OCI-LY1 (cell line): ENCODE data around the gene PRPF19.

Experiments used
- H2AFZ ChIP-seq: fragments of 200-600 bp; sonication (generic), shearing (Covaris generic); 2 replicates; pipeline ENCODE4 v1.6.0; 2014; ENCODE audit warnings: antibody characterized with exemption, mild to moderate bottlenecking, low read length
- H3F3A ChIP-seq: fragments of 200-600 bp; sonication (generic), shearing (Covaris generic); 2 replicates; pipeline ENCODE4 v1.6.0; 2014; ENCODE audit warnings: mild to moderate bottlenecking, antibody characterized with exemption, low read length, moderate library complexity; ENCODE audit not compliant: insufficient read depth
- H3K27ac ChIP-seq: fragments of 200-600 bp; sonication (generic); 2 replicates; pipeline ENCODE4 v1.5.1; 2014; ENCODE audit warnings: low read length, mixed run types, mild to moderate bottlenecking, low read depth; ENCODE audit not compliant: poor library complexity, severe bottlenecking
- H3K27me3 ChIP-seq: fragments of 200-600 bp; sonication (generic); 2 replicates; pipeline ENCODE4 v1.6.0; 2014; ENCODE audit warnings: antibody characterized with exemption, mild to moderate bottlenecking, low read length, moderate library complexity; ENCODE audit not compliant: insufficient read depth
- H3K36me3 ChIP-seq: fragments of 200-600 bp; sonication (generic); 2 replicates; pipeline ENCODE4 v1.6.1; 2014; ENCODE audit warnings: mild to moderate bottlenecking, antibody characterized with exemption, low read length, moderate library complexity, mixed read lengths; ENCODE audit not compliant: insufficient read depth
- H3K4me1 ChIP-seq: fragments of 200-600 bp; sonication (generic); 2 replicates; pipeline ENCODE4 v1.5.1; 2014; ENCODE audit warnings: mild to moderate bottlenecking, low read length, moderate library complexity; ENCODE audit not compliant: insufficient read depth, severe bottlenecking
- H3K4me2 ChIP-seq: fragments of 200-600 bp; sonication (generic), shearing (Covaris generic); 2 replicates; pipeline ENCODE4 v1.6.1; 2014; ENCODE audit warnings: low read length
- H3K4me3 ChIP-seq: fragments of 200-600 bp; sonication (generic); 2 replicates; pipeline ENCODE4 v1.5.1; 2014; ENCODE audit warnings: low read length, low read depth, mild to moderate bottlenecking, mixed read lengths; ENCODE audit not compliant: poor library complexity, severe bottlenecking
- H3K79me2 ChIP-seq: fragments of 200-600 bp; shearing (Covaris generic); 2 replicates; pipeline ENCODE4 v1.6.1; 2016; ENCODE audit warnings: mixed run types, low read length, mixed read lengths; ENCODE audit not compliant: insufficient read depth
- H3K9ac ChIP-seq: fragments of 200-600 bp; sonication (generic), shearing (Covaris generic); 2 replicates; pipeline ENCODE4 v1.6.1; 2014; ENCODE audit warnings: mild to moderate bottlenecking, low read length, mixed read lengths
- H3K9me2 ChIP-seq: fragments of 200-600 bp; sonication (generic), shearing (Covaris generic); 2 replicates; pipeline ENCODE4 v1.6.1; 2014; ENCODE audit warnings: low read depth, mild to moderate bottlenecking, low read length, mixed read lengths
- H3K9me3 ChIP-seq: fragments of 200-600 bp; shearing (Covaris generic); 2 replicates; pipeline ENCODE4 v1.6.1; 2014; ENCODE audit warnings: low read length, mixed read lengths
- H4K20me1 ChIP-seq: fragments of 200-600 bp; sonication (generic), shearing (Covaris generic); 2 replicates; pipeline ENCODE4 v1.6.0; 2016; ENCODE audit warnings: mild to moderate bottlenecking, low read length; ENCODE audit not compliant: insufficient read depth
- CTCF ChIP-seq: fragments of 200-600 bp; sonication (generic), shearing (Covaris generic); IDR thresholded peaks from 2 replicates; pipeline ENCODE4 v1.5.1; 2017; ENCODE audit warnings: mild to moderate bottlenecking, antibody characterized with exemption, low read length, moderate library complexity, mixed read lengths
- EZH2 ChIP-seq: fragments of 200-600 bp; sonication (generic), shearing (Covaris generic); IDR thresholded peaks from 2 replicates; pipeline ENCODE4 v1.8.0; 2017; ENCODE audit warnings: borderline replicate concordance, mixed run types, mild to moderate bottlenecking, antibody characterized with exemption, low read length, moderate library complexity, mixed read lengths

Gene PRPF19

GRCh38 chr11:60939301-60939700, 32.9 kb upstream of the PRPF19 start:
- no peaks in the 10 kb centered on the region for H3K79me2 ChIP-seq
- H3K27ac ChIP-seq = no peak overlapping the region
- no peak overlapping the region for H3K4me3 ChIP-seq
- no peaks in the 10 kb centered on the region for H3K9me3 ChIP-seq
- H2AFZ ChIP-seq = no peak overlapping the region
- peaks cover 12% of the 10 kb centered on the region; the same call in 1 of the 2 replicates for H3K27me3 ChIP-seq
- no peak overlapping the region for H3K9ac ChIP-seq
- H3K36me3 ChIP-seq = no peaks in the 10 kb centered on the region
- no peaks in the 10 kb centered on the region for H3K9me2 ChIP-seq
- no peak overlapping the region for H3K4me2 ChIP-seq
- TF ChIP-seq EZH2 (no peak), CTCF (no peak)
- H3K4me1 ChIP-seq = peaks cover 9% of the 10 kb centered on the region
- H3F3A ChIP-seq = no peaks in the 10 kb centered on the region
- no peaks in the 10 kb centered on the region for H4K20me1 ChIP-seq

GRCh38 chr11:60938500-60938899, 32.1 kb upstream of the PRPF19 start:
- Histone ChIP-seq H2AFZ (no peak overlapping the region), H3K9ac (no peak overlapping the region), H3K79me2 (no peaks in the 10 kb centered on the region), H3K4me1 (peaks cover 17% of the 10 kb centered on the region), H3F3A (no peaks in the 10 kb centered on the region), H3K27ac (no peak overlapping the region), H3K36me3 (no peaks in the 10 kb centered on the region), H4K20me1 (no peaks in the 10 kb centered on the region), H3K4me2 (no peak overlapping the region), H3K9me2 (no peaks in the 10 kb centered on the region), H3K27me3 (peaks cover 6% of the 10 kb centered on the region; the same call in 1 of the 2 replicates), H3K9me3 (no peaks in the 10 kb centered on the region), H3K4me3 (no peak overlapping the region)
- TF ChIP-seq EZH2 = no peak
- TF ChIP-seq CTCF = no peak

GRCh38 chr11:60937811-60938210, 31.4 kb upstream of the PRPF19 start:
- no peaks in the 10 kb centered on the region for H3K79me2 ChIP-seq
- no peaks in the 10 kb centered on the region for H3K27me3 ChIP-seq
- TF ChIP-seq CTCF = no peak
- no peak for TF ChIP-seq EZH2

More at GRCh38 chr11:60937811-60938210, 31.4 kb upstream of the PRPF19 start:
- H4K20me1 ChIP-seq = no peaks in the 10 kb centered on the region
- no peak overlapping the region for H3K4me3 ChIP-seq
- no peak overlapping the region for H3K4me2 ChIP-seq
- H3K9ac ChIP-seq = no peak overlapping the region
- H3K27ac ChIP-seq = no peak overlapping the region
- H3K9me2 ChIP-seq = no peaks in the 10 kb centered on the region
- H2AFZ ChIP-seq = no peak overlapping the region
- H3F3A ChIP-seq = no peaks in the 10 kb centered on the region
- no peaks in the 10 kb centered on the region for H3K36me3 ChIP-seq
- H3K9me3 ChIP-seq = no peaks in the 10 kb centered on the region
- peaks cover 23% of the 10 kb centered on the region for H3K4me1 ChIP-seq
